ENCODE data around the gene UCKL1.
"Not testable (repeated sequence)": the region's sequence is repeated elsewhere in the genome, so short reads cannot be mapped to it uniquely, and the experiment has no call there.

The UCKL1 gene

GRCh38 chr20:63917811-63918210 lies 38.4 kb downstream of the UCKL1 start:
- no peak for DNase-seq

DNA sequence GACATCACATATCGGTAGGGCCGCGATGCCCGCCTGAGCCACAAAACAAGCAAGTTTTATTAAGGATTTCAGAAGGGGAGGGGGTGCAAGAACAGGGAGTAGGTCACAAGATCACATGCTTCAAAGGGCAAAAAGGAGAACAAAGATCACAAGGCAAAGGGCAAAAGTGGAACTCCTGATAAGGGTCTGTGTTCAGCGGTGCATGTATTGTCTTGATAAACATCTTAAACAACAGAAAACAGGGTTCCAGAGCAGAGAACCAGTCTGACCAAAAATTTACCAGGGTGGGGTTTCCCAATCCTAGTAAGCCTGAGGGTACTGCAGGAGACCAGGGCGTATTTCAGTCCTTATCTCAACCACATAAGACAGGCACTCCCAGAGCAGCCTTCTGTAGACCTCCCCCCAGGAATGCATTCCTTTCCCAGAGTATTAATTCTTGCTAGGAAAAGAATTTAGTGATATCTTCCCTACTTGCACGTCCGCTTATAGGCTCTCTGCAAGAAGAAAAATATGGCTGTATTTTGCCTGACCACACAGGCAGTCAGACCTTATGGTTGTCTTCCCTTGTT lies 39.8 kb downstream of the UCKL1 start:
- not testable (repeated sequence) for DNase-seq

DNA sequence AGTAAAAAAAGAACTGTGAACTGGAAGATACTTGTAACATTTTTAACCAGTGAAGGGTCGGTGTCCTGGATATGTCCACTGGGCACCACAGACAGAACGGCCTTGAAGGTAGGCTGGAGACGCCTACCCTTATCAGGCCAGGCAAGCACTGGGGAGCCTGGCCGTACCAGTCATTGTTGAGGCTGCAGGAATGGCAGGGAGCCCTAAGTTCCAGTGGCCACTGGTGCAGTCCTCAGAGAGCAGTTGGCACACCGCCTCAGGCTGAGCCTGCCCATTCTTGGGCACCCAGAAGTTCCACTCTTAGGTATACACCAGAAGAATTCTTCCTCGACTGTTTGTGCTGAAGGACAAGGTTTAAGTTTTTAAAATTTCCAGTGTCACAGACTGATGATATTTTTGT lies 40.7 kb downstream of the UCKL1 start:
- no peak for DNase-seq

DNA sequence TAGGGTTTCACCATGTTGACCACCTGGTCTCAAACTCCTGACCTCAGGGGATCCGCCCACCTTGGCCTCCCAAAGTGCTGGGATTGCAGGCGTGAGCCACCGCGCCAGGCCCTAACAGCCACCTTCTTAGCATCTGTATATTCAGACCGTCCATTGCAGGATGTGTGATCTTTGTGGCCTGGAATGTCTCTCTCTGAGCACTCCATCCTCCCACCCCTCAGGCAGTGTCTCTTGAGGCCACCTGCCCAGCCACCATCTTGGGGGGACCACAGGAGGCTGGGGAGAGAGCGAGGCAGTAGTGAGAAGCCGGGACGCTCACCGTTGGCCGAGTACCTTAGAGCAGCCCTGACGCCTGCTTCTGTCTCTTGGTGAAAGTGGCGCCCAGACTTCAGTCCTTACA lies 42.4 kb downstream of the UCKL1 start:
- DNase-seq = no peak

DNA sequence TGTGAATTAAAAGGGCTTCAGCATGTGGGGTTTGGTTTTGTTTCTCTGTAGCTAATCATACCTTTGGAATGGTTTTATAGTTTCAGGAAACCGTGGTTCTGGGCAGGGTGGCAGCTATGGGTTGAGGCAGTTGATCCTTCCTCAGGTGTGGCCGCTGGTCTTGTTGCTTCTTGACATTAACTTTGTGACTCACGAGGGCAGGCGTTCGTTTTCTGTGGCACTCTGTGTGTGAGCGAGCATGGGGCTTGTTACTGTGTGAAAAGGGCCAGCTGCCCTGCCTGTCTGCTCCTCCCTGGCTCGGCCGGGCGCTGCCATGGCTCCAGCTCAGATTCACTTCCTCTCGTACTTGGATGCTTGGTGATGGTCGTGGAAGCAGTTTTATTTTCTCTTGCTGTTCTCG lies 45.0 kb downstream of the UCKL1 start:
- DNase-seq = no peak

GRCh38 chr20:63908008-63908682 lies 48.1 kb downstream of the UCKL1 start:
- no peak for DNase-seq

DNA sequence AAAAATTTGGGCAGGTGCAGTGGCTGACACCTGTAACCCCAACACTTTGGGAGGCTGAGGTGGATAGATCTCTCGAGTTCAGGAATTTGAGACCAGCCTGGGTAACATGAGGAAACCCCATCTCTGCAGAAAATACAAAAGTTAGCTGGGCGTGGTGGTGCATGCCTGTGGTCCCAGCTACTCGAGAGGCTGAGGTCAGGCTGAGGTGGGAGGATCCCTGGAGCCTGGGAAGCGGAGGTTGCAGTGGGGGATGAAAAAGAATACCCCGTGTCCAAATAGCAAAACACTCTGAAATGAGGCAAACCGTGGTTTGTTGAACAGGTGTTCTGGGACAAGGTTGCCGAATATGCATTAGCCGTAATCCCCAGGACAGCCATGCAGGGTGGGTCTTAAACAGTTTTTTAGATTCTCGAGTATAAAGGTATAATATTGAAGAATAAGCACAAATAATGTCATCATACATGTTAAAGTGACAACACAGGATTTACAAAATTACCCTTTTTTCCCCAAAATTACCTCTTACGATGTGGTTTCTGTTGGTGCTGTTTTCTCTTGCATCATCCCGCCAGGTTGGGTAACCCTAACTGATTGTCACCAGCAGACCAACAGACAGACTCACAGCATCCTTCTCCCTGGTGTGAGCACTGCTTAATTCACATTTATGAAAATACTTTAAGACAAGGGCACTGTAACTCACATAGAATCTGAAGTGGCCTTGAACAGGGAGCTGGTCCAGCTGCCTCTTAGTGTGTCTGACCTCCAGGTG lies 52.2 kb downstream of the UCKL1 start:
- DNase-seq = no peak

GRCh38 chr20:63900413-63900812 lies 55.8 kb downstream of the UCKL1 start:
- no peak for DNase-seq

GRCh38 chr20:63898882-63899558 lies 57.2 kb downstream of the UCKL1 start:
- no peak for DNase-seq

DNA sequence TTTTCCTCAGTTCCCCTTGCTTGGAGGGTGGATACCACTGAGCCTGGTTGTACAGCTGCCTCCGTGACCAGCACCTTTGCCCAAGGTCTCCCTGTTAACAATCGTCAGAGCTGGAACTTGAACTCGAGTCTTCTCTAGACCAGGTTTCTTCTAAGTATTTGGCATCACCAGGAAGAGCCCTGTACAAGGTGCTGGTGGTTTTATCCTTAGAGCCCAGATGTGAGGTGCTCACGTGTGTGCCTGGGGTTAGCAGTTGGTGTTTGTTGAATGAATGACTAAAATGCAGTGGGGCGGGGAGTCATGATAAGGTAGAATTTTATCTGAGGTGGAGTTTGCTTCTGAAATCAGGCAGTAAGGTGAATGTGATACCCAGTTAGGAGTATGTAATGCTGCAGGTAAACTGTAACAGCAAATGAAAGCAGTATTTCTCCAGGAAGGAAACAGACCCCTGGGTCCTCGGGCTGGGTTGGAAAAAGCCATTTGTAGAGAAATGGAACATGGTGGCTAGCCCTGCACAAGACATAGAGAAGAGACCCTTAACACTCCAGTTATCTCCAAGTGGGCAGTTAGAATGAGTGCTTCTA lies 58.1 kb downstream of the UCKL1 start:
- no peak for DNase-seq

DNA sequence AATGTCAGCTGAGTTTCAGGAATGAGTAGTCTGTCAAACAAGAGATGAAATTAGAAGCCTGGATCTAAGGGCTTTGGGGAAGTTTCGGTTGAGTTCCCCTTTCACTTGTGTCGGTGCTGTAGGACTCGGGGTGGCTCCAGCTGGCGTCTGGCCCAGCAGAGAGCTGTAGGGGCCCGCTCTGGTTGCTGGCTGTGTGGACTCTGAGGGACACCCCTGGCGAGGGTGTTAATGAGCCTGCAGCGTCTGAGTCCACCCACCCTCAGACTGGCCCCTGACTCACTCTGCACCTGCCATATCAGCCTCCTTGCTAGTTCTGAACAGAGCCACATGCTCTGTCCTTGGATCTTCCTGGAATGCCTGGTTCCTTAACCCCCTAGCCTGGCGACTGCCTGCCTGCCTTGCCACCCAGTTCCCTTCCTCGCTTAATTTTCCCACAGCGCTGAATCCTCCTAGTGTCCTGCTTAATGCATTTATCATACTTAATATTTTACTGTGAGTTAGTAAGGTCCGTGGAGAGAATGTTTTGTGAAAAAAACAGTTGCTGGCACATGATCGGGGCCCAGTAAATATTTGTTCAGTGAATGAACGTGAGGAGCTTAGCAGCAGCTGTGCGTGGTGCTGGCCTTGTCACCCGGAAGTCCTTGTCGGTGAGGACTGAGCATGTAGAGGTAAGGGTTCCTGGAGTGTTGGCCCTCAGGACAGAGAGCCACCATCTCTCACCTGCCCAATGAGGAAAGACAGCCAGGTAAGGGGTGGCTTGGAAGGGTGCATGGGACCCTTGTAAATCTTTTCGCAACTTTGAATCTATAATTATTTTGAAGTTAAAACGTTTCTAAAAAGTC lies 59.7 kb downstream of the UCKL1 start:
- no peak for DNase-seq

DNA sequence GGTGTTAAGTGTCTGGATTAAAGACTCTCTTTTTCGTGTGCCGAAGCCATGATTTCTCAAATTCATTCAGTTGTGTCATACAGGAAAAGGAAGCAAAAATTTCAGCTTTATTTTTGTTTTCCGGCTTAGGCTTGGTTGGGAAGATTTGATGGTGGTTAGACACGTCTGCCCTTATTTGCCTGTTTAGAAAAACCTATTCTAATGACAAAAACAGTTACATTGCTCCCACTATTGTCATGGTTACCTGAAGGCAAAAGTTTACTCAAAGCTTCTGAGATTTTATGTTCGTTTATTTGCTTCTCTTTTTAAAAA lies 60.3 kb downstream of the UCKL1 start:
- no peak for DNase-seq

GRCh38 chr20:63895202-63895951 lies 60.8 kb downstream of the UCKL1 start:
- no peak for DNase-seq

- DNase-seq = no peak
These were observed 61.6 kb downstream of the UCKL1 start, which contains the start of gene DNAJC5 for GRCh38 chr20:63894358-63895201. Gene DNAJC5 (plus strand): TSS chr20:63895126. CDS start chr20:63928346, 33,220 bp downstream.

GRCh38 chr20:63893999-63894357 lies 62.2 kb downstream of the UCKL1 start:
- DNase-seq = no peak

GRCh38 chr20:63892402-63892801 lies 63.8 kb downstream of the UCKL1 start:
- no peak for DNase-seq

- no peak for DNase-seq
These were observed 64.9 kb downstream of the UCKL1 start for GRCh38 chr20:63891061-63892002.

GRCh38 chr20:63890616-63891015 lies 65.6 kb downstream of the UCKL1 start:
- no peak for DNase-seq

DNA sequence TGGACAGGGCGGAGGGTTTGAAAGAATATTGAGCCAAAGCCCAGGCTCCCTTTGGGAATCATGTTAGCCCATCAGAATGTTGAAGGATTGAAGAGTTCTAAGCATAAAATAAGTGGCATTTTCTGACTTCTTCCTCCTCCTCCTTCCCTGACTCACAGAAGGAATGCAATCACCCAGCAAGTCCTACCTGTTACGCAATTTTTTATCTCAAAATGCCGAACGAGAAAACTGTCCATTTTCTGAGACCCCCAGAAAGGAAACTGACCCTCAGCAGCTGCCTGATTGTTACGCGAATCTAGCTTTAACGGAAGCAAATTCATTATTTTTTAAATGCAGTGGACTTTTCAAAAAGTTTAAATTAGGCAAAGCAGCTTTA lies 66.0 kb downstream of the UCKL1 start:
- no peak for DNase-seq
